ENCODE measurements around the gene HUWE1.

- no peak for TF ChIP-seq POLR2A (IDR thresholded peaks at IDR 0.05; ENCODE audit: low read depth, low read length)
- no peak for TF ChIP-seq POLR2AphosphoS5 (IDR thresholded peaks at IDR 0.05; ENCODE audit: low read depth, low read length)
- TF ChIP-seq TAF1 (IDR thresholded peaks at IDR 0.05; ENCODE audit: borderline replicate concordance, low read depth, low read length): no peak
Observed at GRCh38 chrX:53584891-53585290, 101.6 kb downstream of the HUWE1 start.

Measured in GM12892 (cell line).